Stimulated activated CD4-positive, alpha-beta T cell treated with anti-CD3 and anti-CD28 coated beads, Interleukin-2, amount 100 ng/mL, for 24 hours (primary cell): ENCODE measurements around the gene EFCAB11.
"Not testable (repeated sequence)": the region's sequence is repeated elsewhere in the genome, so short reads cannot be mapped to it uniquely, and the experiment has no call there.

Experiments used
- DNase-seq, 2 donors: peaks; one replicate each; pipeline ENCODE4 v3.0.0-alpha.2; 2020

EFCAB11 gene

GRCh38 chr14:89910691-89911009 is 43.9 kb downstream of the EFCAB11 start:
- no peak for DNase-seq

GRCh38 chr14:89909586-89909985 is 44.9 kb downstream of the EFCAB11 start:
- no peak for DNase-seq

GRCh38 chr14:89908712-89909450 is 45.6 kb downstream of the EFCAB11 start:
- DNase-seq: no peak

GRCh38 chr14:89907655-89908054 is 46.9 kb downstream of the EFCAB11 start:
- no peak for DNase-seq

DNA sequence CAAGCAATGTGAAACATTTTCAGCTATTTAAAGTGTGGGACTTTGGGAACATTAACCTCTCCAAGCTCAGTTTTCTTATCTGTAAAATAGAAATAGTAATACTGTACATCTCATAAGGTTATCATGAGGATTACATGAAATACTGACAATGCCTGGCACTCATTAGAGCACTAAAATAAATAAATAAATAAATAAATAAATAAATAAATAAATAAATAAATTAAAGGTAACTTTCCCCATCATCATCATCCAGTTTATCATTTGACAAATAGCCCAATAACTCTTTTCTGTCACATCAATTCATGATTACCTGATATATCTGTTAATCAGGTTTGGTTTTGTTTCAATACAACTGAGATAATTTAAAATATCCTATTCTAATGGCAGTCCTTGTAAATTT is 48.5 kb downstream of the EFCAB11 start:
- no peak for DNase-seq

- DNase-seq: no peak
Observed at GRCh38 chr14:89903340-89903952, 51.1 kb downstream of the EFCAB11 start.

DNA sequence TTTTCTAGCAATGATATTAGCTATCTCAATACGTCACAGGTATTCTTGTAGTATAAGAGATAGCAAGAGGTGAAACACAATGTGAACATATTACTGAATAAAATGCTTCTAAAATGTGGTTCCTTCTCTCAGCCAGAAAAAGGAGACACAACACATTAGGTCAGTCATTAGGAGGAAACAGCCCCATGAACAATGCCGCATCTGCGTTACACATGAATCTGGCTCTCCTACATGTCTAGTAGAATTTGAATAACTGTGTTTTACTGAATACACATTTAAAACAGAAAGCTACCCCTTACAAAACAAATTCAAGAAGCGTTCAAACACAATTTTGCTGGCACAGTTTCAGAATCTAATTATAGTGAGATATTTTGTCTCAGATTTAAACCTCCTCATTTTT is 51.6 kb downstream of the EFCAB11 start:
- DNase-seq: no peak

DNA sequence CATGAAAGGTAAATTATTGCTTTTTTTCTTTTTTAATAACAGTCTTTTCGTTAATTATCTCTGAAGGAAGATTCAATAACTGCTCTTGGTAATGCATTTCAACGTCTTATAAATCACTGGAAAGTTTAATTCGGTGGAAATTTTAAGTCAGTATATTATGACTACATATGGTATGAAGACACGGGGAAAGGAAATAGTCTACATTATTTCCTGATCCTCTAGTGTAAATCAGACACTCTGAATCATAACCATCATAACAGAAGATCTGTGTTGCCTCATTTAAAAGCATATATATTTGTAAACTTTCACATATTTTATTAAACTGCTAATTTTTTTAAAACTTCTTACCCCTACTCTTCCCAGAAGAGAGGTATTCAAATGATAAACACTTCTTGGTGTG is 53.7 kb downstream of the EFCAB11 start:
- DNase-seq: no peak

- no peak for DNase-seq
Observed at GRCh38 chr14:89899917-89900663, 54.4 kb downstream of the EFCAB11 start.

GRCh38 chr14:89899291-89899690 is 55.2 kb downstream of the EFCAB11 start:
- DNase-seq: no peak

DNA sequence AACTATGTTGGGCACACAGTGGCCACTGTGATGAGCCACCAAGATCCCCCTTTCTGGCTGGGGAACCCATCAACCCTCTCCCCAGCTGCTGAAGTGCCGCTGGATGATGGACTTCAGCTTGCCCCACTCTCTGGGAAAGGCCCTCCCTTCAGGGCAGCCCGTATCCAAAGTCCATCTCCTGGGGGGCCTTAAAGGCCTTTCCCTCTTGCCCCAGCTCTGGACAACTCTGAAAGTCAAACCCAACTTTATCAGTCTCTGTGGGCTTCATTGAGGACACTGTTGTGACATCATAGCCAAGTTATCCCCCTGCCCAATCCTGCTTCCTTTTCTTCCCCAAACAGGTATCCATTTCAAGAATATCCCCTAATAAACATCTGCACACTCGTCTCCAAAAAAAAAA is 61.1 kb downstream of the EFCAB11 start:
- not testable (repeated sequence) for DNase-seq

- DNase-seq: no peak
Observed at GRCh38 chr14:89892953-89893352, 61.6 kb downstream of the EFCAB11 start.

GRCh38 chr14:89891721-89892120 is 62.8 kb downstream of the EFCAB11 start:
- DNase-seq: not testable (repeated sequence)

DNA sequence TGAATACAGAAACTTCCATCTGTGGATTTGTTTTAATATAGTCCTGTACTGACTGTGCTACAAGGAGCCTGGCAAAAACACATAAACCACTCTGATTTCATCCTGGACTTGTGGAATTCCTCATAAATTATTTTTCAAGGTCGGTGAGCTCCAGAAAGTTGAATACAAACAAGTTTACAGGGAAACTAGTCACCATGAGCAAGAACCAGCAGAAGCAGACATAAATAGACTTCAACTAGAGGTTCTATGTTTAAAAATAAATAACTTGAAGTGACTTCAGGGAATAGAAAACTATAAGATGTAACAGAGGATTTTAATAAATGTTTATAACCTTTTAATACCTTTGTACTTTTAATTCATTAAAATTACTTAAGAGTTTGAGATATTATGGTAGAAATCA is 63.5 kb downstream of the EFCAB11 start:
- no peak for DNase-seq

- no peak for DNase-seq
Observed at GRCh38 chr14:89890589-89890988, 63.9 kb downstream of the EFCAB11 start.

GRCh38 chr14:89889626-89890025 is 64.9 kb downstream of the EFCAB11 start:
- no peak for DNase-seq

DNA sequence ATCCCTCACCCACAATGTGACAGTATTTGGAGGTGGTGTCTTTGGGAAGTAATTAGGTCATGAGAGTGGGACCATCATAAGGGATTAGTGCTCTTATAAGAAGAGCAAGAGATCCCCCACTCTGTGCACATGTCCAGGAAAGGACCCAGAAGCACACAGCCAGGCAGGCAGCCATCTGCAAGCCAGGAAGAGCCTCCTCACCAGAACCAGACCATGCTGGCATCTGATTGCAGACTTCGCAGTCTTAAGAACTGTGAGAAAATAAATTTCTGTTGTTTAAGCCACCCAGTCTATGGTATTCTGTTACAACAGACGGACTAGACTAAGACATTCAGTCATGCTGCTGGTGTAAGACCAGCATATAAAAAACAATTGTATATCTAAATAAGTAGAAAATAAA is 69.8 kb downstream of the EFCAB11 start:
- no peak for DNase-seq

DNA sequence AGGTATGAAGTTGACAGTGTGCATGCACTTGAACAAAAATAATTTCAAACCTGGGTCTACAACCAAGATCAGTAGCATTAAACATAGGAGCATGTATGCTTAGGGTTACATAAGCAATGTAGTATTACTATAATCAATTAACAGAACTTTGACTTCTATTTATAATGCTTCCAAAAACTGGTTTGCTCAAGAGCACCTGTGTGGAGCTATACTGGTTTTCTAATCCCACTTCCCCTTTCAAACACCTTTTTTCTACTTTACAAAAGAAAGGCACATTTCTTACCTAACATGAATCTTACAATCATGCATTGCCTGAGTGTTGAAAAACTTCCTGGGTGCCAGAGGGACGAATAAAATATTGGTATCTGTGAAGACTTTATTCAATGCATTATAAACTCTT is 72.7 kb downstream of the EFCAB11 start:
- DNase-seq: no peak

GRCh38 chr14:89874091-89874490 is 80.4 kb downstream of the EFCAB11 start:
- not testable (repeated sequence) for DNase-seq

DNA sequence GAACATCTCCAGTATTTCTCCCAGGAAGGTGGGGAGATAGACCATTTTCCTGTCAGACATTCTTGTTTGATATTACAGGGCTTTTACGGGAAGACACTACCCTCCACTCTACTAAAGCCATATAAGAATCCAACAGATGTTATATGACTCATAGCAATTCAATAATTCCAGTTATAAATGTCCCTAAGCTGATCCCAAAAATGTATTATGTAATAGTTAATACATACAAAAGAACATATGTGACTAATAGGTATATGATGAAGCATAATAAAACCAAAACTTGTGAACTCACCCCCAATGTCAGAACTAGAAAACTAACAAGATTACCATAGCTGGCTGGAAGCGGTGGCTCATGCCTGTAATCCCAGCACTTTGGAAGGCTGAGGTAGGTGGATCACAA is 84.2 kb downstream of the EFCAB11 start:
- no peak for DNase-seq

DNA sequence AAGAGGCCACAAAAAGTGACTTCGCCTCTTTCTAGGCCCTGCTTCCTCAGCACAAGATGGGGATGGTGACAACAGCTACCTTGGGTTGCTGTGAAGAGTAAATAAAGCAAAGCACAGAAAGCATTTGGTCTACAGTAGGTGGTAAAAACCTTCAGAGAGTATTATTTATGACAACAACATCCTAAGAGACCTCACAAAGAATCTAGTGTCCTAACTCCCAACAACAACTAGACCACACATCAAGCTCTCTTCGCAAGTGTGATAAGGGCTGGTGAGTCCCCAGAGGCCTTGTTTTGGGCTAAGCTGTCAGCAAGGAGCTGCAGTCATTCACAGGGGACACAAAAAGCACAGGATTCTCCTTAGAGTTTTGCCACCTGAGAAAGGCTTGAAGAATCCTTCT is 84.9 kb downstream of the EFCAB11 start:
- DNase-seq: no peak

GRCh38 chr14:89866458-89866857 is 88.1 kb downstream of the EFCAB11 start:
- DNase-seq: no peak

DNA sequence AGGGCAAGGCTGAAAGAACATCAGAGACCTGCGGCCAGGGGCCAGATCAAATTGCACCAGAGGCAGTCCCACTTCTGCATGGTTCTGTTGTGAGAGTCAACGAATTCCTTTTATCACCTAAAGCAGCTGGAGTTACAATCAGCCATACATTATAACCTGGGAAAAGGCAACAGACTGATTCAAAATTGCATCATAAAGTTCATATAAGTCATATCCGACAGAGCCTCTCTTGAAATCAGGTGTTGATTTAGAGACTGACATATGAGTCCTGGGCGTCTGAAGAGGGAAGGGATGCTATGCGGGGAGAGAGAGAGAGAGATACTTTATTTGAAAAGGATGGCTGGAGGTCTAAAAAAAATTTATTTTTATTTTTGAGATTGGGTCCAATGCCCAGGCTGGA is 89.4 kb downstream of the EFCAB11 start:
- no peak for DNase-seq

DNA sequence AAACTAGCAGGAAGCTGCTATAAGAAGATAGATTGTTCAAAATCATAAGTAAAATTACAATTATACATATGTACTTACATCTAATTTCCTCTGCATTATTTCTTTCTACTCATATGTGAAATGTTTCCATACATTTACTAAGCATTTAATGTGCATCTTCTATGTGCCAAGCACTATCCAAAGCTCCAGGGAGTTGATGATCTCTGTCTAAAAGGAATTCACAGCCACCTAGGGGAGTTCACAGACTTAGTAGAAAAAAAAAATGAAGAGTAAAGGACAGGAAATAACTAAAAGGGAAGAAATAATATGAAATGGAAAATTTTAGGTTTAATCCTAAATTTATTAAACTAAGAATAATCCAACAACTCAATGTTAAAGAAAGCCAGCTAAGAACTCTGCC is 91.7 kb downstream of the EFCAB11 start:
- DNase-seq: no peak
